WTC11 (cell line): ENCODE results near the gene CAMK2A.

Source experiments
- EMX1 ChIP-seq: fragments of 250-450 bp; sonication (Bioruptor Pico); IDR thresholded peaks from 2 replicates; pipeline ENCODE4 v1.8.0; 2021; ENCODE audit warnings: mild to moderate bottlenecking
- FOXK1 ChIP-seq: sonication (generic); formaldehyde crosslinking; IDR thresholded peaks from 2 replicates; pipeline ENCODE4 v1.8.0; 2022; ENCODE audit warnings: mild to moderate bottlenecking, moderate library complexity, missing genetic modification reagents
- MYBL2 ChIP-seq: sonication (generic); formaldehyde crosslinking; IDR thresholded peaks from 2 replicates; pipeline ENCODE4 v1.8.1; 2023; ENCODE audit warnings: mild to moderate bottlenecking, moderate library complexity, missing genetic modification reagents
- NR1H2 ChIP-seq: sonication (generic); formaldehyde crosslinking; IDR thresholded peaks from 2 replicates; pipeline ENCODE4 v1.9.0; 2021; ENCODE audit warnings: mild to moderate bottlenecking, moderate library complexity, missing genetic modification reagents
- NR2C2 ChIP-seq: sonication (generic); formaldehyde crosslinking; IDR thresholded peaks from 2 replicates; pipeline ENCODE4 v1.8.0; 2022; ENCODE audit warnings: mild to moderate bottlenecking, missing genetic modification reagents
- TEAD4 ChIP-seq: sonication (generic); formaldehyde crosslinking; IDR thresholded peaks from 2 replicates; pipeline ENCODE4 v1.8.0; 2022; ENCODE audit warnings: mild to moderate bottlenecking, missing genetic modification reagents
- USF2 ChIP-seq: sonication (generic); formaldehyde crosslinking; IDR thresholded peaks from 2 replicates; pipeline ENCODE4 v1.8.1; 2023; ENCODE audit warnings: mild to moderate bottlenecking, missing genetic modification reagents, moderate library complexity
- ZNF416 ChIP-seq: fragments of 250-450 bp; sonication (Bioruptor Pico); IDR thresholded peaks from 2 replicates; pipeline ENCODE4 v1.9.0; 2021; ENCODE audit warnings: mild to moderate bottlenecking, inconsistent platforms
- TF ChIP-seq, protein P1 (sequence below): sonication (generic); formaldehyde crosslinking; IDR thresholded peaks from 2 replicates; pipeline ENCODE4 v1.8.1; 2023; ENCODE audit warnings: mild to moderate bottlenecking, missing genetic modification reagents
- TF ChIP-seq, protein P2 (sequence below): fragments of 200-600 bp; IDR thresholded peaks from 2 replicates; pipeline ENCODE4 v1.8.0; 2022; ENCODE audit warnings: antibody characterized with exemption
- TF ChIP-seq, protein P3 (sequence below): sonication (generic); formaldehyde crosslinking; IDR thresholded peaks from 2 replicates; pipeline ENCODE4 v1.8.1; 2023; ENCODE audit warnings: mild to moderate bottlenecking, moderate library complexity, missing genetic modification reagents
- TF ChIP-seq, protein P4 (sequence below): sonication (generic); formaldehyde crosslinking; conservative IDR thresholded peaks from 2 replicates; pipeline ENCODE4 v1.8.1; 2022; ENCODE audit warnings: mild to moderate bottlenecking, missing genetic modification reagents

- TF ChIP-seq, protein P1, sequence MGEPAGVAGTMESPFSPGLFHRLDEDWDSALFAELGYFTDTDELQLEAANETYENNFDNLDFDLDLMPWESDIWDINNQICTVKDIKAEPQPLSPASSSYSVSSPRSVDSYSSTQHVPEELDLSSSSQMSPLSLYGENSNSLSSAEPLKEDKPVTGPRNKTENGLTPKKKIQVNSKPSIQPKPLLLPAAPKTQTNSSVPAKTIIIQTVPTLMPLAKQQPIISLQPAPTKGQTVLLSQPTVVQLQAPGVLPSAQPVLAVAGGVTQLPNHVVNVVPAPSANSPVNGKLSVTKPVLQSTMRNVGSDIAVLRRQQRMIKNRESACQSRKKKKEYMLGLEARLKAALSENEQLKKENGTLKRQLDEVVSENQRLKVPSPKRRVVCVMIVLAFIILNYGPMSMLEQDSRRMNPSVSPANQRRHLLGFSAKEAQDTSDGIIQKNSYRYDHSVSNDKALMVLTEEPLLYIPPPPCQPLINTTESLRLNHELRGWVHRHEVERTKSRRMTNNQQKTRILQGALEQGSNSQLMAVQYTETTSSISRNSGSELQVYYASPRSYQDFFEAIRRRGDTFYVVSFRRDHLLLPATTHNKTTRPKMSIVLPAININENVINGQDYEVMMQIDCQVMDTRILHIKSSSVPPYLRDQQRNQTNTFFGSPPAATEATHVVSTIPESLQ (CRISPR knock-in tag): no peak
- TF ChIP-seq, protein P2, sequence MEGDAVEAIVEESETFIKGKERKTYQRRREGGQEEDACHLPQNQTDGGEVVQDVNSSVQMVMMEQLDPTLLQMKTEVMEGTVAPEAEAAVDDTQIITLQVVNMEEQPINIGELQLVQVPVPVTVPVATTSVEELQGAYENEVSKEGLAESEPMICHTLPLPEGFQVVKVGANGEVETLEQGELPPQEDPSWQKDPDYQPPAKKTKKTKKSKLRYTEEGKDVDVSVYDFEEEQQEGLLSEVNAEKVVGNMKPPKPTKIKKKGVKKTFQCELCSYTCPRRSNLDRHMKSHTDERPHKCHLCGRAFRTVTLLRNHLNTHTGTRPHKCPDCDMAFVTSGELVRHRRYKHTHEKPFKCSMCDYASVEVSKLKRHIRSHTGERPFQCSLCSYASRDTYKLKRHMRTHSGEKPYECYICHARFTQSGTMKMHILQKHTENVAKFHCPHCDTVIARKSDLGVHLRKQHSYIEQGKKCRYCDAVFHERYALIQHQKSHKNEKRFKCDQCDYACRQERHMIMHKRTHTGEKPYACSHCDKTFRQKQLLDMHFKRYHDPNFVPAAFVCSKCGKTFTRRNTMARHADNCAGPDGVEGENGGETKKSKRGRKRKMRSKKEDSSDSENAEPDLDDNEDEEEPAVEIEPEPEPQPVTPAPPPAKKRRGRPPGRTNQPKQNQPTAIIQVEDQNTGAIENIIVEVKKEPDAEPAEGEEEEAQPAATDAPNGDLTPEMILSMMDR: no peak
- TF ChIP-seq NR1H2 (no peak), ZNF416 (CRISPR knock-in tag) (no peak), MYBL2 (CRISPR knock-in tag) (no peak), FOXK1 (CRISPR knock-in tag) (no peak), EMX1 (CRISPR knock-in tag) (no peak), USF2 (CRISPR knock-in tag) (no peak), TEAD4 (CRISPR knock-in tag) (no peak), NR2C2 (CRISPR knock-in tag) (no peak)
- TF ChIP-seq, protein P3, sequence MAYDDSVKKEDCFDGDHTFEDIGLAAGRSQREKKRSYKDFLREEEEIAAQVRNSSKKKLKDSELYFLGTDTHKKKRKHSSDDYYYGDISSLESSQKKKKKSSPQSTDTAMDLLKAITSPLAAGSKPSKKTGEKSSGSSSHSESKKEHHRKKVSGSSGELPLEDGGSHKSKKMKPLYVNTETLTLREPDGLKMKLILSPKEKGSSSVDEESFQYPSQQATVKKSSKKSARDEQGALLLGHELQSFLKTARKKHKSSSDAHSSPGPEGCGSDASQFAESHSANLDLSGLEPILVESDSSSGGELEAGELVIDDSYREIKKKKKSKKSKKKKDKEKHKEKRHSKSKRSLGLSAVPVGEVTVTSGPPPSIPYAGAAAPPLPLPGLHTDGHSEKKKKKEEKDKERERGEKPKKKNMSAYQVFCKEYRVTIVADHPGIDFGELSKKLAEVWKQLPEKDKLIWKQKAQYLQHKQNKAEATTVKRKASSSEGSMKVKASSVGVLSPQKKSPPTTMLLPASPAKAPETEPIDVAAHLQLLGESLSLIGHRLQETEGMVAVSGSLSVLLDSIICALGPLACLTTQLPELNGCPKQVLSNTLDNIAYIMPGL (CRISPR knock-in tag): no peak
- TF ChIP-seq, protein P4, sequence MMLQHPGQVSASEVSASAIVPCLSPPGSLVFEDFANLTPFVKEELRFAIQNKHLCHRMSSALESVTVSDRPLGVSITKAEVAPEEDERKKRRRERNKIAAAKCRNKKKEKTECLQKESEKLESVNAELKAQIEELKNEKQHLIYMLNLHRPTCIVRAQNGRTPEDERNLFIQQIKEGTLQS (CRISPR knock-in tag): no peak
Observed at GRCh38 chr5:150265870-150266383, 23.6 kb downstream of the CAMK2A start.
